Activated T-cell treated with anti-CD3 and anti-CD28 coated beads for 4 hours (primary cell): ENCODE data around the gene CNOT6.

ENCODE experiments used
- DNase-seq: peaks from one replicate; pipeline ENCODE4 v3.0.0-alpha.2; 2020

The CNOT6 gene

DNA sequence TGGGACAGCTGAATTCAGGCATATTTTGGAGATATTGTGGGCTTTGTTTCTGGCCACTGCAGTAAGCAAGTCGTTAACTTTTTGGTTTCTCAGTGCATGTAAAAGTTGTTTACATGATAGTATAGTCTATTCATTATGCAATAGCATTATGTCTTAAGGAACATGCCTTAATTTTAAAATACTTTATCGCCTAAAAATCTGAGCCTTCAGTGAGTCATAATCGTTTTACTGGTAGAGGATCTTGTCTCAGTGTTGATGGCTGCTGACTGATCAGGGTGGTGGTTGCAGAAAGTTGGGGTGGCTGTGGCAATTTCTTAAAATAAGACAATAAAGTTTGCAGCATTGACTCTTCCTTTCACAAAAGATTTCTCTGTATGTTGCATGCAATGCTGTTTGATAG lies 92.0 kb downstream of the CNOT6 start:
- no peak for DNase-seq

DNA sequence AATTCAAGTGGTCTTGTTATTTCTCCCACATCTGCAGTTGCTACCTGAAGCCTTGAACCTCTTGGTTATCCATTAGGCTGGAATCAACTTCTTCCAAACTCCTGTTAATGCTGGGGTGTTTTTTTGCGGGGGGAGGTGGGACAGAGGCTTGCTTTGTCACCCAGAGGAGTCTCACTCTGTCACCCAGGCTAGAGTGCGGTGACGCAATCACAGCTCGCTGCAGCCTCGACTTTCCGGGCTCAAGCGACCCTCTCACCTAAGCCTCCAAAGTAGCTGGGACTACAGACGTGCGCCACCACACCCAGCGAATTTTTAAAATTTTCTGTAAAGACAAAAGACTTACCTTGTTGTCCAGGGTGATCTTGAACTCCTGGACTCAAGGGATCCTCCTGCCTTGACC lies 92.7 kb downstream of the CNOT6 start:
- DNase-seq, result no peak

DNA sequence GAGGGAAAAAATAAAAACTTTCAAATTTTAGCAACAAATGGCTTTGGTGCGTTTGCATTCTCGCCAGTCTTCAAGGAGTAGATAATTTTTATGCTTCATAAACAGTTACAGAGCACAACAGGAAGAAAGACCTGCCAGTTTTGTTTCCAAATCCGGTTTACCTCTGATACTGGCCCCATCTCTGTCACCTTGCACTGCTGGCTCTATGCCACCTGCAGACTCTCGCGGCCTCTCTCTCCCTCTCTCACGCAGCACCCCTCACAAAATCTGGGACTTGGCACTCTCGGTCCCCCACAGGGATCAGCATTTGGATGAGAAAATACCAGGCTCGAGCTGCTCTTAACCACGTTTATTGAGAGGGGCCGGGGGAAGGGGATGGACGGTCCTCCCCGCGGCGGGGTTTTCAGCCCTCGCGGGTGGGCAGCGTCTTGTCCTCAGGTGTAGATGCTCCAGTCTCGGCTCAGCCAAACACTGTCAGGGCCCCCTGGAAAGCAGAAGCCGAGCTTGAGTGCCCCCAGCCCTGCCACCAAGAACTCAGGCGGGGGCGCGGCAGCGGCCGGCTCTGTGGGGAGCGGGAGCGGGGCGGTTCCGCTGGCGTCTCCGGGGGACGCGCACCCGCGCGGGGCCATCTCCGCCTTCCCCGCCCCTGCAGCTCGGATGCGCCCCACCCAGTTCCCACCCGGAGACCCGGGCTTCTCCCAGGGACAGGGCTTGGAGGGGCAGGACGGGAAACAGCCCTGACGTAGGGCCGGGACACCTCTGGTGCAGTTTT lies 95.8 kb downstream of the CNOT6 start:
- no peak for DNase-seq

GRCh38 chr5:180590543-180591310 lies 96.5 kb downstream of the CNOT6 start:
- no peak for DNase-seq

DNA sequence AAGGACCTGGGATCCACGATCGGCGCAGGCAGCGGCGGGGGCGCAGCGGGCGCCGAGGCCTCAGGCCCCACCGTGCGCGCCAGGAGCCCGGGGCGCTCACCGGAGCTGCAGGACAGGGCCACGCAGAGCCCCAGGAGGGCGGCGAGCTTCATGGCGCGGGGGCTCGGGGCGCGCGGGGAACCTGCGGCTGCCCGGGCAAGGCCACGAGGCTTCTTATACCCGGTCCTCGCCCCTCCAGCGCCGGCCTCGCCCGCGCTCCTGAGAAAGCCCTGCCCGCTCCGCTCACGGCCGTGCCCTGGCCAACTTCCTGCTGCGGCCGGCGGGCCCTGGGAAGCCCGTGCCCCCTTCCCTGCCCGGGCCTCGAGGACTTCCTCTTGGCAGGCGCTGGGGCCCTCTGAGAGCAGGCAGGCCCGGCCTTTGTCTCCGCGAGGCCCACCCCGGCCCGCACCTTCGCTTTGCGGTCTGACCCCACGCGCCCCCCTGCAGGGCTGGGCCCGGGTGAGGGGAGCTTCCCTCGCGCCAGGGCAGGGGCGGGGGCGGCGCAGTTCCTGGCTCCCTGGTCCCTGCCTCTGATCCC lies 97.2 kb downstream of the CNOT6 start, which contains the start of gene SCGB3A1:
Gene SCGB3A1 (minus strand): TSS at position 189 of the 577 bp plus-strand sequence. CDS start 37 bp downstream, at position 152.
- no peak for DNase-seq

GRCh38 chr5:180592176-180592575 lies 98.0 kb downstream of the CNOT6 start:
- DNase-seq, result no peak

- no peak for DNase-seq
Observed at GRCh38 chr5:180593446-180594206, 99.4 kb downstream of the CNOT6 start.

DNA sequence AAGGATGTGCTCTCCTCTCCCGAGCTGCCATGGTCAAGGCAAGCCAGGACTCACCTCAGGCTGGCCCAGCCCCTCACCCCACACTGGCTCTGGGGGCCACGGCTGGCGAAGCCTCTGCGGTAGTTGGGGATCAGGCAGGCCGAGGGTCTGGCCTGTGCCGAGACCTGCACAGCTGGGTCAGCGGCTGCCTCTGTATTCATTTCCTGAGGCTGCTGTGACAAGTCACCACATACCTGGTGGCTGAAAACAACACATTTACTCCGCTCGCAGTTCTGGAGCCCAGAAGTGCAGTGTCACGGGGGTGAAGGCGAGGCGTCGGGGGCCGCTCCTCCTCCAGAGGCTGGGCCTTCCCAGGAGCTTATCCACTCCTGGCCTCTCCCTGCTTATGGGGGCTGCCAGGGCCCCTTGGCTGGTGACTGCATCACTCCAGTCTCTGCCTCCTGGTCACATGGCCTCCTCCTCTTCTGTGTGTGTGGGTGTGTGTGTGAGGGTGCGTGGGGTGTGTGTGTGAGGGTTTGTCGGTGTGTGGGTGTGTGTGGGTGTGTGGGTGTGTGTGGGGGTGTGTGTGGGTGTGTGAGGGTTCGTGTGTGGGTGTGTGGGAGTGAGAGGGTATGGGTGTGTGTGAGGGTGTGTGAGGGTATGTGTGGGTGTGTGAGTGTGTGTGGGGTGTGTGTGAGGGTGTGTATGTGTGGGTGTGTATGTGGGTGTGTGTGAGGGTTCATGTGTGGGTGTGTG lies 100.3 kb downstream of the CNOT6 start:
- DNase-seq, result no peak

DNA sequence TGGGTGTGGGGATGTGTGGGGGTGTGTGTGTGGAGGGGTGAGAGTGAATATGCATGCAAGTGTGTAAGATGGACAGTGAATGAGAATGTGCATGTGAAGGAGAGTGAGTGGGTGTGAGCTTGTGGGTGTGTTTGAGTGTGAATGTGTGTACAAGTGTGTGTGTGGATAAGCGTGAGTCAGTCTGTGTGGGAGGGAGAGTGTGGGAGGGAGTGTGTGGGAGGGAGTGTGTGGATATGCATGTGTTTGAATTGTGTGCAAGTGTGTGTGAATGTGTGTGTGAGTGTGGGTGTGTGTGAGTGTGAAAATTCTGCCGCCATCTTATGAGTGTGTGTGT lies 100.8 kb downstream of the CNOT6 start:
- no peak for DNase-seq

DNA sequence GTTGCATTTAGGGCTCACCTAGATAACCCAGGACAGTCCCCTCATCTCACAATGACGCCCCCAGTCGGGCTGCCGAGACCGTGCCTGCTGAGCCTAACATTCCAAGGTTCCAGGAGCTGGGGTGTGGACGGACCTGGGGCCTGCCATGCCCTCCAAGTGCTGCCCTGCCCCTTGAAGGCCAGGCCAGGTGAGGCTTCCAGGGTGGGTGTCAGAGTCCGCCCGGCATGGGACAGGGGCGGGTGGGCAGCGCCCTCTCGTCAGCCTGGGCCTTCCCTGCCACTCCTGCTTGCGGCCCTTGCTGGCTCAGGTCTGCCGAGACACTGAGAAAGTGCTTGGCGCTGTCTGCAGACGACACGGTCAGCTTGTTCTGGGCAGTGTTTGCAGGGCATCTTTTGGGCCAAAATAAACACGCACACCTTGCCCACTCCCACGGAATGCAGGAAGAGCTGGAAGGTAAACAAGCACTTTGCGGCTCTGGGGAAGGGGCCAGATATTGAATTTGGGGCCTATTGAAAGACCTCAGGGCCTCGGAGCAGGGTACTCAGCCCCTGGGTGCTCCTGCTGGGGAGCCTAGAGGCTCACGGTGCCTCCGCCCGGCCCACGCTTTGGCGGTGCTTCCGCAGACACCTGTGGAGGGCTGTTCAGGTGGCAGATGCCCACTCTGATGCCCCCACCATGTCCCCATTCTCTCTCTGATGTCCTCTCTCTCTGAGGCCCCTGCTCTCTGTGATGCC lies 101.4 kb downstream of the CNOT6 start:
- DNase-seq, result no peak

DNA sequence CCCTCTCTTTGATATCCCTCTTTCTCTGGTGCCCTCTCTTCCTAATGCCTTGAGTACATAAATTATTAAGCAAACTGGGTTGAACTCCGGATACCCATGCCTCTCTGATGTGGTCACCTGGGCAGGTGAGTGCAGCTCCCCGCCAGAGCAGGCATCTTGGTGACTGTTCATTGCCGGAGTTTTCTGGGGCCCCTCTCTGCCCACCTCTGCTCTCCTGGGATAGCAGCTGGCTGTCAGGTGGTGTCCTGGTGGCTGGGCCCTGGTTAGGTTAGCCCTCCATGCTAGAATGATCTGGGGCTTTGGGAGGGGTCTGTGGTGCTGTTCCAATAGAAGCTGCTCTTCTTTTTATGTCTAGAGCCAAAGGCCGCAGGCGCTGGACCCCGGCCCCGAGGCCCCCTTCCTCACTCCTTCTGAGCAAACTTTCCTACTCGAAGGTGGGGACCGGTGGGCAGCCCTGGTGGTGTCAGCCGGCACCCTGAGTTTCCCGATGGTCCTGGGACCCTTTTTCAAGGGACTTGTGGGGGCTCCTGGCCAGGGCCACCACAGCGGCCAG lies 102.0 kb downstream of the CNOT6 start:
- no peak for DNase-seq

DNA sequence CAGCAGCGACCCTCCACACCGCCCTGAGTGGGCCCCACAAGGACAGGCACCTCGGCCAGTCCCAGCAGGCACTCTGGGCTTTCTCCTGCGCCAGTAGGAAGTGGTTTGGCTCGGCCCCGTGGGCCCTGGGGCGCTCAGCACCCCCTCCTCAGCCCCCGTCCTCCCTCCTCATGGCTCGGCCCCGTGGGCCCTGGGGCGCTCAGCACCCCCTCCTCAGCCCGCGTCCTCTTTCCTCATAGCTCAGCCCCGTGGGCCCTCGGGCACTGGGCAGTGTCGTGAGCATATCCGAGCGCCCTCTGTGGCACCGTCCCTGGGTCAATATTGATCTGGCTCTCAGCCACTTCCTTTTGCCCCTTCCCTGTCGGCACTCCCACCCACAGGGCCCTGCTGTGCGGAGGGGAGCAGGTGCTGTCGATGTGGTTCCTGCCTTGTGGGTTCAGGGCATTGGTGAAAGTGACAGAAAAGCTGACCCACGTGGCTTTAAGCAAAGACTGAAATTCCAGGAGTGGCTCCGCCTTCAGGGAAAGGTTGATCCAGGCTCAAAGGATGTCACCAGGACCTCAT lies 102.6 kb downstream of the CNOT6 start:
- DNase-seq, result no peak

DNA sequence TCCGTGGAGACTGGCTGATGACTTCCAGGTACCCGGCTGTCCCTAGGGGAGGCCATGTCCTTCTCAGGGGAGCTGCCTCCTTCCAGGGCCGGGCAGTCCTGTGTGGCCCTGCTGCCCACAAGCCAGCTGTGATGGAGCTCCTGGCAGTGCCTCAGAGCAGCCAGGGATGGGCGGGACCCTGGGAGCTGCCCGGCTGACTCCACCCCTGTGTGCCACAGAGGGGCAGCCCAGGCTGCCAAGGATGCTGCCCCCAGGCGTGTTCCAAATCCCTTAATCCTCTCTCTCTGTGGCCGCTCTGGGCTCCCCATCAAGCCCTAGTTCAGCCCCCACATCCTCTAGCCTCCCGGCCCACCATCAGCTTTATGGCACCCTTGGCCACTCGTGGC lies 104.1 kb downstream of the CNOT6 start:
- no peak for DNase-seq

GRCh38 chr5:180598797-180599589 lies 104.8 kb downstream of the CNOT6 start:
- no peak for DNase-seq

- no peak for DNase-seq
Observed at GRCh38 chr5:180599590-180599914, 105.4 kb downstream of the CNOT6 start.

GRCh38 chr5:180599981-180600553 lies 105.9 kb downstream of the CNOT6 start:
- DNase-seq, result no peak

- no peak for DNase-seq
Observed at GRCh38 chr5:180600554-180601041, 106.4 kb downstream of the CNOT6 start.

GRCh38 chr5:180601591-180602480 lies 107.7 kb downstream of the CNOT6 start:
- DNase-seq, result no peak
